IMR-90 (cell line): ENCODE results near the gene SCPEP1.

ENCODE experiments used
- CEBPB ChIP-seq: IDR thresholded peaks from 2 replicates; pipeline ENCODE4 v1.6.1; 2012; ENCODE audit warnings: low read depth, low read length, improper control_type of control experiment
- CTCF ChIP-seq: conservative IDR thresholded peaks from 2 replicates; pipeline ENCODE4 v1.5.1; 2012; ENCODE audit warnings: mild to moderate bottlenecking, low read depth, low read length, improper control_type of control experiment
- POLR2A ChIP-seq: IDR thresholded peaks from 2 replicates; pipeline ENCODE4 v1.6.1; 2012; ENCODE audit warnings: mild to moderate bottlenecking, low read depth, low read length
- RAD21 ChIP-seq: IDR thresholded peaks from 2 replicates; pipeline ENCODE4 v1.6.1; 2012; ENCODE audit warnings: low read length, improper control_type of control experiment
- RFX5 ChIP-seq: IDR thresholded peaks from 2 replicates; pipeline ENCODE4 v1.8.0; 2012; ENCODE audit warnings: low read depth, mild to moderate bottlenecking, low read length, moderate library complexity
- SMC3 ChIP-seq: fragments of 150-350 bp; IDR thresholded peaks from 2 replicates; pipeline ENCODE4 v1.6.1; 2016; ENCODE audit warnings: low read depth, mild to moderate bottlenecking, antibody characterized with exemption, low read length, moderate library complexity

- TF ChIP-seq CTCF, result peak; percentile 73
- peak; percentile 73 for TF ChIP-seq SMC3
- no peak for TF ChIP-seq POLR2A
- TF ChIP-seq RFX5, result no peak
- no peak for TF ChIP-seq CEBPB
- TF ChIP-seq RAD21, result peak; percentile 79
Observed at GRCh38 chr17:56939869-56940484, 38.0 kb upstream of the SCPEP1 start.
